Measurements from ENCODE around the gene DDX10. TPM values are rescaled to one million over a fixed set of nuclear protein-coding genes. Genes with fewer than 3 reads are reported as not detected.
A peak's percentile ranks its signal among the peaks of the same experiment; 100 is the strongest.

The DDX10 gene
- total RNA-seq, 1 donor from 2014 or later: 67.4 TPM

DNA sequence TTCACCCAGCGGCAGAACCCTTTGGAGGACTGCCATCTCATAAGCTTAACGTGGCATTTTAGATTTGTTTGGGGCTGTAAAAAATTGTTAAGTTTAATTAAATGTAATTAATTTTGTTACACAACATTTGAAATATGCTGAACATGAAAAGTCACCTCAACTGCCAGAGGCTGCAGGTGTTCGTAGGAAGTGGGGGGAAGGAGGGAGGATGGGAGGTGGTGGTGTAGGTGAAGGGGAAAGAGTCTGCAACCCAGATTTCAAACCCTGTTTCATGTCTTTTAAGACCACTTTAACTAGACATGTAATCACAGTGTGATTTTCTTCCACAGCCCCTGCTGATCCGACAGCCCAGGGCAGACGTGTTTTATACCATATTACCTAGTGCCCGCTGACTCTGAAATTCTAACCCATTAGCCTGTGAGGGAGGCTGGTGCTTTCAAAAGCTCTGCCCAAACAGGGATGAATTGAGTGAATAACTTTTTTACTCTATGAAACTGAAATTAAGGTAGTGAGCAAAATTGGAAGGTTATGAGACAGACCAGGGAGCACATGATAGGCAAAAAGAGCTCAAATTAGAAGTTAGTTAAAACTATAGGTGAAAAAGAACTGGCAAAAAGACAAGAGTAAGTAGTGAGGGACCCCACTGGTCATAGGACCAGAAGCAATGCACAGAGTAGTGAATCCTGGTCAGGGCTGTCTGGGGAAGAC, 279.8 kb downstream of the DDX10 start:
- TF ChIP-seq, protein P1, sequence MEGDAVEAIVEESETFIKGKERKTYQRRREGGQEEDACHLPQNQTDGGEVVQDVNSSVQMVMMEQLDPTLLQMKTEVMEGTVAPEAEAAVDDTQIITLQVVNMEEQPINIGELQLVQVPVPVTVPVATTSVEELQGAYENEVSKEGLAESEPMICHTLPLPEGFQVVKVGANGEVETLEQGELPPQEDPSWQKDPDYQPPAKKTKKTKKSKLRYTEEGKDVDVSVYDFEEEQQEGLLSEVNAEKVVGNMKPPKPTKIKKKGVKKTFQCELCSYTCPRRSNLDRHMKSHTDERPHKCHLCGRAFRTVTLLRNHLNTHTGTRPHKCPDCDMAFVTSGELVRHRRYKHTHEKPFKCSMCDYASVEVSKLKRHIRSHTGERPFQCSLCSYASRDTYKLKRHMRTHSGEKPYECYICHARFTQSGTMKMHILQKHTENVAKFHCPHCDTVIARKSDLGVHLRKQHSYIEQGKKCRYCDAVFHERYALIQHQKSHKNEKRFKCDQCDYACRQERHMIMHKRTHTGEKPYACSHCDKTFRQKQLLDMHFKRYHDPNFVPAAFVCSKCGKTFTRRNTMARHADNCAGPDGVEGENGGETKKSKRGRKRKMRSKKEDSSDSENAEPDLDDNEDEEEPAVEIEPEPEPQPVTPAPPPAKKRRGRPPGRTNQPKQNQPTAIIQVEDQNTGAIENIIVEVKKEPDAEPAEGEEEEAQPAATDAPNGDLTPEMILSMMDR (IDR thresholded peaks at IDR 0.05; ENCODE audit: insufficient read depth, low read length, severe bottlenecking): no peak
- DNase-seq (ENCODE audit: low read depth) (no peak), FAIRE-seq (no peak)
- H3K27me3 ChIP-seq (ENCODE audit: control insufficient read depth, insufficient read depth, low read length): no peaks in the 10 kb centered on the region
- H3K36me3 ChIP-seq (ENCODE audit: control insufficient read depth, insufficient read depth, low read length): peaks cover 6% of the 10 kb centered on the region
- H3K4me3 ChIP-seq (ENCODE audit: low read depth, low read length): no peak overlapping the region

DNA sequence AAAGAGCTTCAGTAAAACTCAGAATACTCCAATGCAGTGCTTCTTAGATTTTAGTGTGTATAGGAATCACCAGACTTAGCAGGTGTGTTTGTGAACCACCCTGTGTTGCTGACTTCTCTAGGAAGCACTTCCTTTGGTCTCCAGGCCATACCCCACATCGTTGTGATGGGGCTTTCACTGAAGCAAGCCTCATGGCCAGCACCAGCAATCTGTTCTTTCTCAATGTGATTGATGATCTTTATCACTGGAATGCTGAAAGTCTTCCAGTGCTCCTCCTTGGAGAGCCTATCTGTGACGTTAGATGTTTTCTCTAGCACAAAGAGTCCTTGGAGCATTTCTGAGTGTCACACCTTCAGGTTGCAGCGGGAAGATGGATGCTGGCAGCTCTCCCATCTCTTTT, 280.5 kb downstream of the DDX10 start:
- Histone ChIP-seq H3K36me3 (ENCODE audit: control insufficient read depth, insufficient read depth, low read length) (peaks cover 5% of the 10 kb centered on the region), H3K4me3 (ENCODE audit: low read depth, low read length) (no peak overlapping the region), H3K27me3 (ENCODE audit: control insufficient read depth, insufficient read depth, low read length) (no peaks in the 10 kb centered on the region)
- no peak for DNase-seq (ENCODE audit: low read depth)
- peak; percentile 75 for FAIRE-seq
- TF ChIP-seq, protein P1 (IDR thresholded peaks at IDR 0.05; ENCODE audit: insufficient read depth, low read length, severe bottlenecking): no peak

DNA sequence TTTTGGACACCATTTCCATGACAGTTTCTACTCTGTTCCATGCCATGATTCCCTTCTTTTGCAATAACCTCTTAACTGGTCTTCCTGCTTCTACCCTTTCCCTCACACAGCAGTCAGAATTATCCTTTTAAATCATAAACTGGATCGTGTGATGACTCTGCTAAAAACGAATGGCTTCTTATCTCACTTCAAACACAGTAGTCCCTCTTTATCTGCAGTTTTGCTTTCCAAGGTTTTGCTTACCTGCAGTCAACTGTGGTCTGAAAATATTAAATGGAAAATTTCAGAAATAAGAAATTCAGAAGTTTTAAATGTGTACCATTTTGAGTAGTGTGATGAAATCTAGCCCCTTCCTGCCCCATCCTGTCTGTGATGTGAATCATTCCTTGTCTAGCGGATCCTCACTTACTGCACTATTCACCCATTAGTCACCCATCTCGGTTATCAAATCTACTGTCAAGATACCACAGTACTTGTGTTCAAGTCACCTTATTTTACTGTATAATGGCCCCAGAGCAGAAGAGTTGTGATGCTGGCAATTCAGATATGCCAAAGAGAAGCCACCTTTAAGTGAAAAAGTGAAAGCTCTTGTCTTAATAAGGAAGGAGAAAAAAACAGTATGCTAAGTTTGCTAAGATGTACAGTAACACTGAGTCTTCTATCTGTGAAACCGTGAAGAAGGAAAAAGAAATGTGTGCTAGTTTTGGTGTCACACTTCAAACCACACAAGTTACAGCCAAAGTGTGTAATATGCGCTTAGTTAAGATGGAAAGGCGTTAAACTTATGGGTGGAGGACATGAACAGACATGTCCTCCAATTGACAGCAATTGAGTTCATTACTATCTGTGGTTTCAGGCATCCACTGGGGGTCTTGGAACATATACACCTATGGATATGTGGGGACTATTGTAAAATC, 283.0 kb downstream of the DDX10 start:
- Histone ChIP-seq H3K4me3 (ENCODE audit: low read depth, low read length) (no peak overlapping the region), H3K36me3 (ENCODE audit: control insufficient read depth, insufficient read depth, low read length) (no peaks in the 10 kb centered on the region), H3K27me3 (ENCODE audit: control insufficient read depth, insufficient read depth, low read length) (no peaks in the 10 kb centered on the region)
- TF ChIP-seq, protein P1 (IDR thresholded peaks at IDR 0.05; ENCODE audit: insufficient read depth, low read length, severe bottlenecking): no peak
- FAIRE-seq (no peak), DNase-seq (ENCODE audit: low read depth) (peak; percentile 94)

DNA sequence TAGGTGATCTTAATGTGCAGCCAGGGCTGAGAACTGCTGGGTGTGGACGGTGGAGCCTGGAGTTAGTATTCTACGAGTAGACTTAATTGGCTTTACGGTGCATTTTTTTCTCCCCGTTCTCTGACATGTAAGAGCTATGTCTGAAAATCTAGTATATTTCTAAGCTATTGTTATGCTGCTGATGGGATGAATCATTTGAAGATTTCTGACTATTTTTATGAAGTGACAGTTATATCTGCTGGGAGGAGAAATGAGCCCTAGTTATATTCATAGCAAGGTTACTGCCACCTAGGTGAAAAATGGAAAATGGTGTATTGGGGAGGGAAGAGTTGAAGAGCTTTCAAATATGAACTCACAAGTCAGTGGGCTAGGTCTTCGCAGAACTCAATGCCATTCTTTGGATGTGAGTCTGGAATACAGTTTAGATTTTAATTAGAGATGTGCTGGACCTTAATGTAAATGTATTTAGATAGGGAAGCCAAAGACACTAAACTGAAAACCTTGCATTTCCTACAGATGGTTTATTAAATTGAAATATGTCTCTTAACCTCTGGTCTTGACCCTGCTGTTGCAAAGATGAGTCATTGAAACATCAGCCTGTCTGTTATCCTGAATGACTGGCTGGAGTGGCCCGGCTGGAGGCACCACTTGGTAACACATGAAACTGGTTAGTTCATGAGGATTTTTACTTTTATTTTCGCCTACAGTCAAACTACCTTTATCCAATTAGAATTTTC, 293.7 kb downstream of the DDX10 start:
- TF ChIP-seq, protein P1 (IDR thresholded peaks at IDR 0.05; ENCODE audit: insufficient read depth, low read length, severe bottlenecking): no peak
- FAIRE-seq (no peak), DNase-seq (ENCODE audit: low read depth) (peak; percentile 62)
- H3K4me3 ChIP-seq (ENCODE audit: low read depth, low read length): no peak overlapping the region
- H3K36me3 ChIP-seq (ENCODE audit: control insufficient read depth, insufficient read depth, low read length): no peaks in the 10 kb centered on the region
- H3K27me3 ChIP-seq (ENCODE audit: control insufficient read depth, insufficient read depth, low read length): no peaks in the 10 kb centered on the region

DNA sequence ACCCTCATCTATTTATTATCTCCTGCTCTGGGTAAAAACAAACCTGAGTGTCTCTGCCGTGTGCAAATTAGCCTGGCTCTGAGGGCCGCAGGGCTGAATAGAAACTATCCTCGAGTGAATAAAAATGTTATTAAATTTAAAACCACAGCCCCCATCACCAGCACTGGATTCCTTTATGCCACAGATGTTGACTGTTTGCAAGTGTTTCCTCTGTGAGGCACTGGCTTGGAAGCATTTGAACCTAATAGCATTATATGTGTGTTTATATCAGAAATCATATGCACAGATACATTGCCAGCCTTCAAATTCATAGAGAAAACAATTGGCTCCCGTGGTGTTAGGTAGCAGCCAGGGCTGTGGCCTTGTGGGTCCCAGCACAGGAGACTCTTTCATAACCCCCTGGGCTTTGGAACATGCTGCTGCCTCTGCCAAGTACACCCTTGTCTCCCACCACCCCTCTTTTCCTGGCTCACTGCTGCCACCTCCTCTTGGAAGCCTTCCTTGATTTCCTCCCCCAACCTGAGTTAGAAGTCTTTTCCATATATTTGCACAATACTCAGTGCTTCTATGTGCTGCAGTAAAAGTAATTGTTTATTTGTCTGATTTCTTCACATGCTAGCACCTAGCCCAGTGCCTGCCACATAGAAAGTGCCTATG, 294.4 kb downstream of the DDX10 start:
- Histone ChIP-seq H3K36me3 (ENCODE audit: control insufficient read depth, insufficient read depth, low read length) (no peaks in the 10 kb centered on the region), H3K4me3 (ENCODE audit: low read depth, low read length) (no peak overlapping the region), H3K27me3 (ENCODE audit: control insufficient read depth, insufficient read depth, low read length) (no peaks in the 10 kb centered on the region)
- TF ChIP-seq, protein P1 (IDR thresholded peaks at IDR 0.05; ENCODE audit: insufficient read depth, low read length, severe bottlenecking): no peak
- no peak for FAIRE-seq
- DNase-seq (ENCODE audit: low read depth): no peak

Data from bronchial epithelial cell (primary cell).